GM18526 (cell line): ENCODE data around the gene AP3B1.

Experiments used
- POLR2A ChIP-seq: IDR thresholded peaks from 3 replicates; pipeline ENCODE4 v1.6.1; 2011; ENCODE audit not compliant: insufficient read length; ENCODE audit errors: extremely low read depth

The AP3B1 gene

DNA sequence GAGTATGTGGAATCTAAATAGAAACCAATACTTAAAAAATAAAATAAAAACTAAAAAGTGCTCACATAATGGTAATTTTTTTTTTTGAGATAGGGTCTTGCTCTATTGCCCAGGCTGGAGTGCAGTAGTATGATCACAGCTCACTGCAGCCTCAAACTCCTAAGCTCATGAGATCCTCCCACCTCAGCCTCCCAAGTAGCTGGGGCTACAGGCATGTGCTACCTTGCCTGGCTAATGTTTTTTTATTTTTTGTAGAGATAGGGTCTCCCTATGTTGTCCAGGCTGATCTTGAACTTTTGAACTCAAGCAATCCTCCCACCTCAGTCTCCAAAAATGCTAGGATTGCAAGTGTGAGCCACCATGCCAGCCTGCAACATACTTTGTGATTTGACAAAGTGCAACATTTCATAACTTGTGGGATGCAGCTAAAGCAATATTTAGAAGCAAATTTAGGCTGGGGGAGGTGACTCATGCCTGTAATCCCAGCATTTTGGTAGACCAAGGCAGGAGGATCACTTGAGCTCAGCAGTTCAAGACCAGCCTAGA is 18.4 kb downstream of the AP3B1 start:
- TF ChIP-seq POLR2A: no peak

GRCh38 chr5:78274540-78275197 is 19.8 kb downstream of the AP3B1 start:
- TF ChIP-seq POLR2A: no peak

DNA sequence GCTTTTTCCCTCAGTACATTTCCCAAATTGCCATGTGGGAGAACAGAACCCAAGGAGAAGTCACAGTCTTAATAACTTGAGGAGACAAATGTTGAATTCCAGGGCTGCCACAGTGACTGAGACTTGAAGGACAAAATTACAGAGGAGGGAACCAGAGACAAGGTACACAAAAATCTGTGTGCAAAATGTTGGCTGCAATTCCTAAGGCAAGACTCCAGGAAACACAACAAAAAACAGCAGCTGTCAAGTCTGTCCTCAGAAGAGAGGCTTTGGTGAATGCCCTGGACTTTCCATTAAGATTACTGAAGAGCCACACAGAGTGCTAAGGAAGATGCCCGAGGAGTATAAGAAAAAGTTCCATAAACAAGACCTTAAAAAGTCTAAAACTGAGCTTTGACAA is 21.1 kb downstream of the AP3B1 start:
- no peak for TF ChIP-seq POLR2A

DNA sequence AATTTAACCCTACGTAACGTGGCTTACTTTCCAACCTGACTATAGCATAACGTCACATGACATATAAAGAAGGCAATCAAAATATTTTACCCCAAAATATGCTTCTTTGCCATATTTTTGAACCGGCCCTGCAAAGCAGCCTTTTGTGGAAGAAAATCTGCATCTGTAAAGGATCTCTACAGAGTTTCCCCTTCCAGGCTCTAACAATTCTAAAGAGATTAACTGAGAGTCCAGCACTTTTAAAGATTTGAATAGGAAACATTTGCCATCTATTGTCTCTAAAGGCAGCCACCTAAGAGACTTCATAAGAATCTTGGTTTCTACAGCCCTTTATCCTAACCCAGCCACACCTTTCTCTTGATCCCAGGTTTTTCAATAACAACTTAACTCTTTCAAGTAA is 22.7 kb downstream of the AP3B1 start:
- TF ChIP-seq POLR2A: no peak

- TF ChIP-seq POLR2A: no peak
Observed at GRCh38 chr5:78269088-78269703, 25.3 kb downstream of the AP3B1 start.

- no peak for TF ChIP-seq POLR2A
Observed at GRCh38 chr5:78268356-78268755, 26.1 kb downstream of the AP3B1 start.

GRCh38 chr5:78265163-78265562 is 29.3 kb downstream of the AP3B1 start:
- no peak for TF ChIP-seq POLR2A

GRCh38 chr5:78264600-78264999 is 29.9 kb downstream of the AP3B1 start:
- no peak for TF ChIP-seq POLR2A

DNA sequence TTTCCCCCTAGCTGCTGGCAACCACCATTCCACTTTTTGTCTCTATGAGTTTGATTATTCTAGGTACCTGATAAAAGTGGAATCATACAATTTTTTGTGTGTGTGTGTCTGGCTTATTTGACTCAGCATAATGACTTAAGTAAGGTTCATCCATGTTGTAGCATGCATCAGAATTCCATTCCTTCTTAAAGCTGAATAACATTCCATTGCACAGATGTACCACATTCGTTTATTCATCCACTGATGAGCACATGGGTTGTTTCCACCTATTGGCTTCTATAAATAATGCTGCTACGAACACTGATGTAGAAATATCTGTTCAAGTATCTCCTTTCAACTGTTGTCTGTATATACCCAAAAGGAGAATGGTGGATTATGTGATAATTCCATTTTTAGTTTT is 33.7 kb downstream of the AP3B1 start:
- TF ChIP-seq POLR2A: no peak

GRCh38 chr5:78253201-78253600 is 41.3 kb downstream of the AP3B1 start:
- no peak for TF ChIP-seq POLR2A

- no peak for TF ChIP-seq POLR2A
Observed at GRCh38 chr5:78252715-78253114, 41.8 kb downstream of the AP3B1 start.

DNA sequence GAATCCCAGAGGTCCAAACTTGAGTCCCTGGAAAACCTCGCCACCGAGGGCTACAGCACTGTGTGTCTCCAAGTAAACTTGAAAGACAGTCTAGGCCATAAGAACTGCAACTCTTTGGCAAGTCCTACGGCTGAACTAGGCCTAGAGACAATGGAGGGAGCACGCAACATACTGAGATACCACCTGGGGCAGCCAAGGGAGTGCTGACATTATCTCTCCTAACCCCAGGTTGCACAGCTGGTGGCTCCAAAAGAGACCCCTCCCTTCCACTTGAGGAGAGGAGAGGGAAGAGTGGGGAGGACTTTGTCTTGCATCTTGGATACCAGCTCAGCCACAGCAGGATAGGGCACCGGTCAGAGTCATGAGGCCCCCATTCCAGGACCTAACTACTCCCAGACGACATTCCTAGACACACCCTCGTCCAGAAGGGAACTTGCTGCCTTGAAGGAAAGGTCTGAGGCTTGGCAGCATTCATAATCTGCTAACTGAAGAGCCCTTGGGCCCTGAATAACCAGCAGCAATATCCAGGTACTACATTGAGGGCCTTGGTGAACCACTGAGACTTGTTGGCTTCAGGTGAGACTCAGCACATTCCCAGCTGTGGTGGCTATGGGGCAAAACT is 42.7 kb downstream of the AP3B1 start:
- no peak for TF ChIP-seq POLR2A

DNA sequence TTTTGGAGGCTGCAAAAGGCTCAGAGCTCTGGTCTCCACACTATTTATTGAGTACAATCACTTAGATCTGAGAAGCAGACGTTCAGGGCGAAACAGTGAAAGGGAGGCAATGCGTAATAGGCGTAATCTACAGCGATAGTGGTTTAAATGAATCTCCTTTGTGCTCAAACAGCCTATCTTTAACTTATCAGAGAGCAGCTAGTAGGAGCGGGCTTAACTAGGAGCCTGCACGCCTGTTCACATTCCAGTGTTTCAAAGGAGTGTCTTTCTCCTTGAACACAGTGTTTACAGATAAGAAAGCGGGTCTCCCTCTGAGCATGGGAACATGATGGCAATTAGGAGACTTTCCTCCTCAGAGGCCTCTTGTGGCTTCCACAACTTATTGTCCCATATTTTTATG is 49.4 kb downstream of the AP3B1 start:
- no peak for TF ChIP-seq POLR2A

DNA sequence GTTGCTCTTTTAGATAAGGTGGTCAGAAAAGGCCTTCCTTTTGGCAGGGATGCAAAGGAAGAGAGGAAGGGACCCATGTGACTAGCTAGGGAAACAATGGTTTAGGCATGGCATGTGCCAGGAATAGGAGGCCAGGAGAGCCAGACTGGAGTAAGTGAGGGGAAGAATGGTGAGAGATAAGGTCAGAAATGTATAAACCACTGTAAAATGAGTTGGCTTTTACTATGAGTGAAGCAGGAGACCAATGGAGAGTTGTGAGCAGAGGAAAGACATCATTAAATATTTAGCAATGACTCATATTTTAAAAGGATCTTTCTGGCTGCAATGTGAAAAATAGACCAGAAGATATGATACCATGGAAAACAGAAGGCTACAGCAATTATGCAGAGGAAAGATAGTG is 50.9 kb downstream of the AP3B1 start:
- TF ChIP-seq POLR2A: no peak

DNA sequence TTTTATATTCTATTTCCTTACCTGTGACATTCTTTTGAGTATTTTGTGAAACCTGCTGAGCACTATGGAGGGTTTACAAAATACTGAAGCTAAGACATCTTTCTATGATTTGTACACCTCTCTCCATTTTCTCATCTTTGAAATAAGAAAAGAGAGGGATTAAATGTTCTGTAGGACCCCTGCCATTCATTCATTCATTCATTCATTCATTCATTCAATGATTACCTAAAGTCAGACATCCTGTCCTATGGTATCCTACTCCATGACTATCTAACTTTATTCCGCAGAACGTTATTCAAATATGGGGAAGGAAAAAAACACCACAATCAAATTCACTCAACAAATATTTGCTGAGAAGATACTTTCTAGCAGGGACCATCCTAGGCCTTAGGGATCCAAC is 51.4 kb downstream of the AP3B1 start:
- TF ChIP-seq POLR2A: no peak

DNA sequence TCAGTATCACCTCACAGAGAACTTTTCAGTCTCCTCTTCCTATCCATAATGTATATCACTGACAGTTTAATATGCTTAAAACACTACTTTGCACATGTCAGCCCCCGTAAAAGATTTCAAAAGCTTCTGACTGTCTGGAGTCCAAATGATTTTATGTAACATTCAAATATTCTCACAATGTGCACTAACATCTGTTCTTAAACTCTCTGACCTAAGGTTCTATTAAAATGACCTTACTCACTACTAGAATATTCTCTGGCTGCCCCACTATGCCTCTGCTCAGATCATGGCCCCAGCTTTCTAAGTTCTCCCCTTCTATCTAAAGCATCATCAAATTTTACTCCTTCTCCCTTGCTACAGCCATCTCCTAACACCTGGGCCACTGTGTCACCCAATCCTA is 52.5 kb downstream of the AP3B1 start:
- no peak for TF ChIP-seq POLR2A
